Measurements from ENCODE around the gene RASA3.

GRCh38 chr13:114011226-114011625 lies 121.2 kb downstream of the RASA3 start:
- TF ChIP-seq, protein P1, sequence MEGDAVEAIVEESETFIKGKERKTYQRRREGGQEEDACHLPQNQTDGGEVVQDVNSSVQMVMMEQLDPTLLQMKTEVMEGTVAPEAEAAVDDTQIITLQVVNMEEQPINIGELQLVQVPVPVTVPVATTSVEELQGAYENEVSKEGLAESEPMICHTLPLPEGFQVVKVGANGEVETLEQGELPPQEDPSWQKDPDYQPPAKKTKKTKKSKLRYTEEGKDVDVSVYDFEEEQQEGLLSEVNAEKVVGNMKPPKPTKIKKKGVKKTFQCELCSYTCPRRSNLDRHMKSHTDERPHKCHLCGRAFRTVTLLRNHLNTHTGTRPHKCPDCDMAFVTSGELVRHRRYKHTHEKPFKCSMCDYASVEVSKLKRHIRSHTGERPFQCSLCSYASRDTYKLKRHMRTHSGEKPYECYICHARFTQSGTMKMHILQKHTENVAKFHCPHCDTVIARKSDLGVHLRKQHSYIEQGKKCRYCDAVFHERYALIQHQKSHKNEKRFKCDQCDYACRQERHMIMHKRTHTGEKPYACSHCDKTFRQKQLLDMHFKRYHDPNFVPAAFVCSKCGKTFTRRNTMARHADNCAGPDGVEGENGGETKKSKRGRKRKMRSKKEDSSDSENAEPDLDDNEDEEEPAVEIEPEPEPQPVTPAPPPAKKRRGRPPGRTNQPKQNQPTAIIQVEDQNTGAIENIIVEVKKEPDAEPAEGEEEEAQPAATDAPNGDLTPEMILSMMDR (IDR thresholded peaks at IDR 0.05; ENCODE audit: poor library complexity, severe bottlenecking), result no peak
- TF ChIP-seq EZH2 (IDR thresholded peaks at IDR 0.05; ENCODE audit: borderline replicate concordance, insufficient read depth, low read length, poor library complexity, severe bottlenecking), result no peak
- no peak for TF ChIP-seq EP300 (conservative IDR thresholded peaks at IDR 0.05; ENCODE audit: poor library complexity, severe bottlenecking)
- TF ChIP-seq MXI1 (conservative IDR thresholded peaks at IDR 0.05; ENCODE audit: poor library complexity, severe bottlenecking), result no peak
- TF ChIP-seq, protein P2, sequence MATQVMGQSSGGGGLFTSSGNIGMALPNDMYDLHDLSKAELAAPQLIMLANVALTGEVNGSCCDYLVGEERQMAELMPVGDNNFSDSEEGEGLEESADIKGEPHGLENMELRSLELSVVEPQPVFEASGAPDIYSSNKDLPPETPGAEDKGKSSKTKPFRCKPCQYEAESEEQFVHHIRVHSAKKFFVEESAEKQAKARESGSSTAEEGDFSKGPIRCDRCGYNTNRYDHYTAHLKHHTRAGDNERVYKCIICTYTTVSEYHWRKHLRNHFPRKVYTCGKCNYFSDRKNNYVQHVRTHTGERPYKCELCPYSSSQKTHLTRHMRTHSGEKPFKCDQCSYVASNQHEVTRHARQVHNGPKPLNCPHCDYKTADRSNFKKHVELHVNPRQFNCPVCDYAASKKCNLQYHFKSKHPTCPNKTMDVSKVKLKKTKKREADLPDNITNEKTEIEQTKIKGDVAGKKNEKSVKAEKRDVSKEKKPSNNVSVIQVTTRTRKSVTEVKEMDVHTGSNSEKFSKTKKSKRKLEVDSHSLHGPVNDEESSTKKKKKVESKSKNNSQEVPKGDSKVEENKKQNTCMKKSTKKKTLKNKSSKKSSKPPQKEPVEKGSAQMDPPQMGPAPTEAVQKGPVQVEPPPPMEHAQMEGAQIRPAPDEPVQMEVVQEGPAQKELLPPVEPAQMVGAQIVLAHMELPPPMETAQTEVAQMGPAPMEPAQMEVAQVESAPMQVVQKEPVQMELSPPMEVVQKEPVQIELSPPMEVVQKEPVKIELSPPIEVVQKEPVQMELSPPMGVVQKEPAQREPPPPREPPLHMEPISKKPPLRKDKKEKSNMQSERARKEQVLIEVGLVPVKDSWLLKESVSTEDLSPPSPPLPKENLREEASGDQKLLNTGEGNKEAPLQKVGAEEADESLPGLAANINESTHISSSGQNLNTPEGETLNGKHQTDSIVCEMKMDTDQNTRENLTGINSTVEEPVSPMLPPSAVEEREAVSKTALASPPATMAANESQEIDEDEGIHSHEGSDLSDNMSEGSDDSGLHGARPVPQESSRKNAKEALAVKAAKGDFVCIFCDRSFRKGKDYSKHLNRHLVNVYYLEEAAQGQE (IDR thresholded peaks at IDR 0.05; ENCODE audit: borderline replicate concordance), result no peak
- TF ChIP-seq POLR2AphosphoS5 (IDR thresholded peaks at IDR 0.05), result no peak
